NCI-H2107 treated with DMSO at 0.1 percent for 48 hours (cell line): ENCODE results near the gene CCL5.

ENCODE experiments used
- DNase-seq: peaks from one replicate; lab custom pipeline; 2025; ENCODE audit not compliant: unreplicated experiment; lab: John Stamatoyannopoulos, UW

Gene CCL5

DNA sequence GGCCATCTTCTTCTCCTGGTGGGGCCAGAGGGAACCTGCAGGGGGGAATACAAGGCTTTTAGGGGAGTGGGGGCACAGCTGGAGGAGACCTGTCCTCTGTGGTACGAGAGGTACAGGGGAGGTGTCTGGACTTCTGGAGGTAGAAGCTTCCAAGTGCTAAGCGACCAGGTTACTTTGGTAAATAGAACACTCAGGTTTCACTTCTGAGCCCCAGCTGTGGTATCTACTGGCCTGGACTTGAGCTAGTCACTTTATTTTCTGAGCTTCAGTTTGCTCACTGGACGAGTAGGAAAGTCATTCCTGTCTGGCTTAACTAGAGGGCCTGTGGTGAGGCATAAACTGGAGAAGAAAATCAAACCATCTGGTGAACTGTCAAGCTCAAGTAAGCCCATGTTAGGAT lies 11.4 kb downstream of the CCL5 start, which contains the start of gene HEATR9:
HEATR9 (minus strand) TSS at position 155 of the 400 bp plus-strand sequence; CDS start at position 6, 149 bp downstream.
- DNase-seq: no peak

GRCh38 chr17:35867574-35867973 lies 12.6 kb downstream of the CCL5 start:
- no peak for DNase-seq

DNA sequence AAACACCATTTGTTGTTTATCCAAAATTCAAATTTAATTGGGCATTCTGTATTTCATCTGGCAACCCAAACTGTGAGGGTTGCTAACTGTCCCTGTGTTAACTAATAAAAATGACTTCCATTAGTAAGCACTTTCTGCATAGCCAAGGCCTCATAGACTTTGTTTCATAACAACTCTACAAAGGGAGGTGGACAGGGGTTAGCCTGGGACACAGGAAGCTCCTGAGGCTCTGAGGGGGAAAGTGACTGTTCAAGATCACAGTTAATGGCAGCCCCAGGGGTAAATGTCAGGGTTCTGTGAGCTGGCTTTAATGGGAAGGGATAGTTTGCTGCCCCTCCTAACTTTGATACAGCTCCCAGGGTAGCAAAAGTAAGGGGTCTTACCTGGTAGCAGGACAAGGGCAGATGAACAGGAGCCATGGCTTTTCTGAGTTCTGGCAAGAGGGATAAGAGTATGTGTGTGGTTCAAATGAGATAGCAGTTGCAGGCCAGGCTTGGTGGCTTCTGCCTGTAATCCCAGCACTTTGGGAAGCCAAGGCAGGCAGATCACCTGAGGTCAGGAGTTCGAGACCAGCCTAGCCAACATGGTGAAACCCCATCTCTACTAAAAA lies 13.7 kb downstream of the CCL5 start:
- no peak for DNase-seq

DNA sequence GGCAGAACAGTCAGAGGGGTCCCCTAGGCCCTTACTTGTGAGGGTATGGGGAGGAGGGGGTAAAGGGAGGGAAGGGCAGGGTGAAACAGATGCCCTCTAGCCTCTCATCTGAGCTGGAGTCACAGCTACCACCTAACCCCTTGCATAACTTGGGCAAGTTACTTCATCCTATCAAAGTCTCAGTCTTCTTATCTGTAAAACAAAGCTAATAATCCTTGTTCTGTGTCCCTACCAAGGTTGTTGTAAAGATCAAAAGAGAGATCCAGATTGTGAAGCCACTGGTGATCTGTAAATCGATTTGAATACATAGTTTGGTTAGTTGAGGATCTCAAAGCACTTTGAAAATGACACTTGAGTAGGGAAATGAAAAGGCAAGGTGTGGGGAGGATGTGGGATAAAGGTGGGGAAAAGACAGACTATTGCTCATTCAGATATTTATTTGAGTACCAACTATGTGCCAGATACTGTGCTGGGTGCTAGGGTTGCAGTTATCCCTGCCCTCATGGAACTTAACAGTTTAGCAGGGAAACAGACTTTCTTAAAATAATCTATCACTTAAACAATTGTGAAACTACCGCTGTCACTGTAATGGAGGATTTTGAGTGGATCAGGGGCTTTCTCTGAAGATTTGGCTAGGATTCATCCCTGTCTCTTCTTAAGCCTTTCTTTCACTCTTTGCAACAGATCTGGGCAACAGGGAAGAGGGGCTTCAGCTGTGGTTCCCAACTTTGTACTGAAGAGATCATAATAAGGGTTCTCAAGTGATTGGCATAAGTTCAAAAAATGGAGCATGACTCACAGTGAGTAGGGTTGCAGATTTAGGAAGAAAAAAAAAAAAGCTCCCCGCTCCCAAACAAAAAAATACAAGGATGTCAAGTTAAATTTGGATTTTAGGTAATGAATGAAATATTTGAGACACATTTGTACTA lies 14.5 kb downstream of the CCL5 start:
- no peak for DNase-seq

- no peak for DNase-seq
Measured at GRCh38 chr17:35864853-35865252, 15.3 kb downstream of the CCL5 start.

- DNase-seq: no peak
Measured at GRCh38 chr17:35856603-35857002, 23.6 kb downstream of the CCL5 start.

DNA sequence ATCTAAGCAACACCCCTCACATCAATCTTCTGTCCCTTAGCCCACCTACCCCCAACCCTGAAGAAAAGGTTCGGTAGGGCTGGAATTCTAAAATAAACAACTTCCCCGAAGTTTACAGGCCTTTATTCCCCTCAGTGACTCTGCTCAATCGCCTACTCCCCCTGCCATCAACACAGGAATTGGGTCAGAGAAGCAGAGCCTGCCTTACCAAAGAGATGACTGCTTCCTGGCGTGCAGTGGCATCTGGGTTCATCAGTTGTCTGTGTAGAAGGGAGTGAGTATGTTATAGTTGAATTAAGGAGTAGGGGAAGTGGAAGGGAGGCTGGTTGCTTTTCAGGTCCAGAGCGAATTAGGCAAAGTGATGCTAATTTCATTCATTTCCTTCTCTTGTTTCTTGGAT lies 24.2 kb downstream of the CCL5 start:
- DNase-seq: no peak

- peak; percentile 47 for DNase-seq
Measured at GRCh38 chr17:35849469-35850348, 30.5 kb downstream of the CCL5 start.

- no peak for DNase-seq
Measured at GRCh38 chr17:35847633-35848373, 32.4 kb downstream of the CCL5 start.

GRCh38 chr17:35847006-35847405 lies 33.2 kb downstream of the CCL5 start:
- DNase-seq: no peak

- DNase-seq: no peak
Measured at GRCh38 chr17:35846055-35846809, 33.9 kb downstream of the CCL5 start.

DNA sequence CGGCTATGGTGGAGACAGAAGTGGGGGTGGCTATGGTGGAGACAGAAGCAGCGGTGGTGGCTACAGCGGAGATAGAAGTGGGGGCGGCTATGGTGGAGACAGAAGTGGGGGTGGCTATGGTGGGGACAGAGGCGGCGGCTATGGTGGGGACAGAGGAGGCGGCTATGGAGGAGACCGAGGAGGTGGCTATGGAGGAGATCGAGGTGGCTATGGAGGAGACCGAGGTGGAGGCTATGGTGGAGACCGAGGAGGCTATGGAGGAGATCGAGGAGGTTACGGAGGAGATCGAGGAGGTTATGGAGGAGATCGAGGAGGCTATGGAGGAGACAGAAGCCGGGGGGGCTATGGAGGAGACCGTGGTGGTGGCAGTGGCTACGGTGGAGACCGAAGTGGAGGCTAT lies 35.6 kb downstream of the CCL5 start:
- no peak for DNase-seq

- DNase-seq: no peak
Measured at GRCh38 chr17:35843698-35844097, 36.5 kb downstream of the CCL5 start.

DNA sequence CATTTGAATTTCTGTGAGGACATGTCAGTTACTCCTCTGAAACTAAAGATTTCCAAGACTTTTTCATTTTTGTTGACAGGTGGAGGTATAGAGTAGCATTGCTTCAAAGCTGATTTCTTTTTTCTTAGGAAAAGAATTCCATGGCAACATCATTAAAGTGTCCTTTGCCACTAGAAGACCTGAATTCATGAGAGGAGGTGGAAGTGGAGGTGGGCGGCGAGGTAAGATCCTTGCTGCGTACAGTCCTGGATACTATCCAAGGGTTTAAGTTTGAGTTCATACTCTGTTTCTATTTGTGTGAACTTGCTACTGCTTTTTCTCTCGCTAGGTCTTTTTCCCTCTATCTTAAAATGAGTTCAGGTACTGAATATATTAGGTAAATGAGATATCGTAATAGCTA lies 37.9 kb downstream of the CCL5 start:
- DNase-seq: no peak

DNA sequence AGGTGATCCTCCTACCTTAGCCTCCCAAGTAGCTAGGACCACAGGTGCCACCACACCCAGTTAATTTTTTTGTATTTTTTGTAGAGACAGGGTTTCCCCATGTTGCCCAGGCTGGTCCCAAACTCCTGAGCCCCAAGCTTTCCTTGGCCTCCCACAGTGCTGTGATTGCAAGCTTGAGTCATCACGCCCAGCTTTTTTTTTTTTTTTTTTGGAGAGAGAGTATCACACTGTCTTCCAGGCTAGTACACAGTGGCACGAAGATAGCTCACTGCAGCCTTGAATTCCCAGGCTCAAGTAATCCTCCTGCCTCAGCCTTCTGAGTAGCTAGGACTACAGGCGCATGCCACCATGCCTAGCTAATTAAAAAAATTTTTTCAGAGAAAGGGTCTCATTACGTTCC lies 38.7 kb downstream of the CCL5 start:
- DNase-seq: no peak

GRCh38 chr17:35841101-35841500 lies 39.1 kb downstream of the CCL5 start:
- no peak for DNase-seq

DNA sequence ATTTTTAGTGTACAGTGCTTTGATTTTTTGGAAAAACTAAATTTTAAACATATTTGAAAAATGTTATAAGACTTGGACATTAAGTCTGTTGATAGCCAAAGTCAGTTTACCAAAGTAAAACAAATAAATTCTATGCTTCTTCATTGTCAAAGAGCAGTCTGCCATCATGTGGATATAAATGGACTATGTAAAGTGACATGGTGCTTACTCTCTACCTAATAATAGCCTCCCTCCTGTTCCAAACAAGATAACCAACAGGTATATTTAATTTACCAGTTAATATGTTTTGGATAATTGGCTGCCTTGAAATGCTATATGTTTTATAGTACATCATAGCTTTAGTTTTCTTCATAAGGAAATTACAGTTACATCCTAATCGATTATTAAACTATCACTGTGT lies 55.0 kb downstream of the CCL5 start:
- DNase-seq: no peak
